Measurements from ENCODE around the gene SCN9A. TPM values are rescaled to one million over a fixed set of nuclear protein-coding genes. Genes with fewer than 3 reads are reported as not detected.

The SCN9A gene
- total and polyA plus RNA-seq, 12 donors: 0.30 to 7.9 (median 1.7) TPM

- Histone ChIP-seq H3K4me3 (no peak overlapping the region), H3K4me1 (replicated peaks in 1 of 2) (no peaks in the 10 kb centered on the region), H3K27me3 (no peaks in the 10 kb centered on the region), H3K9me3 (replicated peaks in 1 of 3) (no peaks in the 10 kb centered on the region), H3K36me3 (replicated peaks in 1 of 2) (no peaks in the 10 kb centered on the region), H3K27ac (no peak overlapping the region)
- DNase-seq: no peak
- intact Hi-C loops (cut with DNase I): no loop called here
- TF ChIP-seq, protein P1, sequence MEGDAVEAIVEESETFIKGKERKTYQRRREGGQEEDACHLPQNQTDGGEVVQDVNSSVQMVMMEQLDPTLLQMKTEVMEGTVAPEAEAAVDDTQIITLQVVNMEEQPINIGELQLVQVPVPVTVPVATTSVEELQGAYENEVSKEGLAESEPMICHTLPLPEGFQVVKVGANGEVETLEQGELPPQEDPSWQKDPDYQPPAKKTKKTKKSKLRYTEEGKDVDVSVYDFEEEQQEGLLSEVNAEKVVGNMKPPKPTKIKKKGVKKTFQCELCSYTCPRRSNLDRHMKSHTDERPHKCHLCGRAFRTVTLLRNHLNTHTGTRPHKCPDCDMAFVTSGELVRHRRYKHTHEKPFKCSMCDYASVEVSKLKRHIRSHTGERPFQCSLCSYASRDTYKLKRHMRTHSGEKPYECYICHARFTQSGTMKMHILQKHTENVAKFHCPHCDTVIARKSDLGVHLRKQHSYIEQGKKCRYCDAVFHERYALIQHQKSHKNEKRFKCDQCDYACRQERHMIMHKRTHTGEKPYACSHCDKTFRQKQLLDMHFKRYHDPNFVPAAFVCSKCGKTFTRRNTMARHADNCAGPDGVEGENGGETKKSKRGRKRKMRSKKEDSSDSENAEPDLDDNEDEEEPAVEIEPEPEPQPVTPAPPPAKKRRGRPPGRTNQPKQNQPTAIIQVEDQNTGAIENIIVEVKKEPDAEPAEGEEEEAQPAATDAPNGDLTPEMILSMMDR (IDR thresholded peaks at IDR 0.05): no peak
- no peak for TF ChIP-seq POLR2A (IDR thresholded peaks at IDR 0.05)
- WGBS, 4 donors: 69 to 88% (median 82%) methylated on average over 7 of the region's 7 CpGs
Observed at GRCh38 chr2:166357068-166357949, 18.4 kb downstream of the SCN9A start.

- Histone ChIP-seq H3K27me3 (no peaks in the 10 kb centered on the region), H3K27ac (no peak overlapping the region), H3K4me1 (replicated peaks in 1 of 2) (no peaks in the 10 kb centered on the region), H3K9me3 (replicated peaks in 1 of 3) (no peaks in the 10 kb centered on the region), H3K4me3 (no peak overlapping the region), H3K36me3 (replicated peaks in 1 of 2) (no peaks in the 10 kb centered on the region)
- intact Hi-C loops (cut with DNase I): no loop called here
- TF ChIP-seq, protein P1 (IDR thresholded peaks at IDR 0.05): no peak
- TF ChIP-seq POLR2A (IDR thresholded peaks at IDR 0.05): no peak
- DNase-seq: no peak
Observed at GRCh38 chr2:166351319-166351718, 24.4 kb downstream of the SCN9A start.

- 77 to 94% (median 90%) methylated on average over 2 of the region's 2 CpGs for WGBS, 4 donors
- no peak overlapping the region for H3K27ac ChIP-seq
- no peak overlapping the region for H3K4me3 ChIP-seq
Observed at GRCh38 chr2:166350525-166350924, 25.2 kb downstream of the SCN9A start.

GRCh38 chr2:166344286-166345113 lies 31.2 kb downstream of the SCN9A start:
- WGBS, 4 donors: 52 to 63% (median 59%) methylated on average over 4 of the region's 4 CpGs
- TF ChIP-seq POLR2A (IDR thresholded peaks at IDR 0.05): no peak
- TF ChIP-seq, protein P1 (IDR thresholded peaks at IDR 0.05): no peak
- Histone ChIP-seq H3K4me3 (no peak overlapping the region), H3K27ac (no peak overlapping the region), H3K36me3 (replicated peaks in 1 of 2) (no peaks in the 10 kb centered on the region), H3K27me3 (no peaks in the 10 kb centered on the region), H3K4me1 (replicated peaks in 1 of 2) (no peaks in the 10 kb centered on the region), H3K9me3 (replicated peaks in 1 of 3) (peaks cover 0 to 4% (median 0%) of the 10 kb centered on the region in 3 donors)
- DNase-seq: no peak
- intact Hi-C loops (cut with DNase I): no loop called here

More at GRCh38 chr2:166350525-166350924, 25.2 kb downstream of the SCN9A start:
- no peaks in the 10 kb centered on the region for H3K9me3 ChIP-seq (replicated peaks in 1 of 3)
- H3K4me1 ChIP-seq (replicated peaks in 1 of 2): no peaks in the 10 kb centered on the region
- H3K27me3 ChIP-seq: no peaks in the 10 kb centered on the region
- H3K36me3 ChIP-seq (replicated peaks in 1 of 2): no peaks in the 10 kb centered on the region
- intact Hi-C loops (cut with DNase I): no loop called here
- no peak for TF ChIP-seq POLR2A (IDR thresholded peaks at IDR 0.05)
- TF ChIP-seq, protein P1 (IDR thresholded peaks at IDR 0.05): no peak
- DNase-seq: no peak

Measured in adrenal gland (tissue), 12 donors.